ENCODE results near the gene SMARCD2. TPM values are rescaled to one million over a fixed set of nuclear protein-coding genes. Genes with fewer than 3 reads are reported as not detected.

The SMARCD2 gene
- total and polyA plus RNA-seq, 2 experiments from 2014 or later: 39.2 to 40.3 TPM

DNA sequence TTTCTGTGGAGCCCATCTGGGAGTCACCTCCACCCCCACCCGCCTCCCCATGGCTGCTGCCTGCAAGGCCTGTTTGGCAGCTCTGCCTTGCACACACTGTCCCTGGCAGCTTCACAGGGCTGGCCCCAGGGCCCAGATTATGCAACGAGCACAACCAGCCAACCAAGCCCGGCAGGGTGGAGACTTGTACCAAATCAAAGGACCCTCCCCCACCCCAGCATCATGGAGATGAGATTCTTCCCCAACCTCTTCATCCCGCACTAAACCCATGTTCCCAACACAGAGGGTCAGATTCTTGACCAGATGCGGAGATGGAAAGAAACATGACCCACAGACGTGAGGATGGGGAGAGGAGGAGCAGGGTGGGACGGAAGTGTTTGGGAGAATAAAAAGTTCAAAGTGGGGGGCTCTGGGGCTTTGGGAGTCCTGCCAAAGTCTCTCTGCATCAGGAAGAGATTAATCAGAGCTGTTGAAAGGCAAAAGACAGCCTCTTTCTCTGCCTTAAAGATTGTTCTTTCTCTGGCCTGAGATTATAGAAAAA is 3.8 kb downstream of the SMARCD2 start:
- Histone ChIP-seq H3K27me3 (no peaks in the 10 kb centered on the region), H3K9me3 (ENCODE audit: low read depth) (no peaks in the 10 kb centered on the region), H3K36me3 (peaks cover 5% of the 10 kb centered on the region), H3K27ac (peak overlapping the region; percentile 44), H3K4me3 (no peak overlapping the region), H3K4me1 (ENCODE audit: low read depth) (peaks cover 26% of the 10 kb centered on the region)
- DNase-seq (ENCODE audit: low read depth in 1 of 2, low spot score in 1 of 2): peak in 1 of 2 donors; percentile 94
- TF ChIP-seq, protein P1, sequence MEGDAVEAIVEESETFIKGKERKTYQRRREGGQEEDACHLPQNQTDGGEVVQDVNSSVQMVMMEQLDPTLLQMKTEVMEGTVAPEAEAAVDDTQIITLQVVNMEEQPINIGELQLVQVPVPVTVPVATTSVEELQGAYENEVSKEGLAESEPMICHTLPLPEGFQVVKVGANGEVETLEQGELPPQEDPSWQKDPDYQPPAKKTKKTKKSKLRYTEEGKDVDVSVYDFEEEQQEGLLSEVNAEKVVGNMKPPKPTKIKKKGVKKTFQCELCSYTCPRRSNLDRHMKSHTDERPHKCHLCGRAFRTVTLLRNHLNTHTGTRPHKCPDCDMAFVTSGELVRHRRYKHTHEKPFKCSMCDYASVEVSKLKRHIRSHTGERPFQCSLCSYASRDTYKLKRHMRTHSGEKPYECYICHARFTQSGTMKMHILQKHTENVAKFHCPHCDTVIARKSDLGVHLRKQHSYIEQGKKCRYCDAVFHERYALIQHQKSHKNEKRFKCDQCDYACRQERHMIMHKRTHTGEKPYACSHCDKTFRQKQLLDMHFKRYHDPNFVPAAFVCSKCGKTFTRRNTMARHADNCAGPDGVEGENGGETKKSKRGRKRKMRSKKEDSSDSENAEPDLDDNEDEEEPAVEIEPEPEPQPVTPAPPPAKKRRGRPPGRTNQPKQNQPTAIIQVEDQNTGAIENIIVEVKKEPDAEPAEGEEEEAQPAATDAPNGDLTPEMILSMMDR (IDR thresholded peaks at IDR 0.05; ENCODE audit: low read depth, low read length): no peak

DNA sequence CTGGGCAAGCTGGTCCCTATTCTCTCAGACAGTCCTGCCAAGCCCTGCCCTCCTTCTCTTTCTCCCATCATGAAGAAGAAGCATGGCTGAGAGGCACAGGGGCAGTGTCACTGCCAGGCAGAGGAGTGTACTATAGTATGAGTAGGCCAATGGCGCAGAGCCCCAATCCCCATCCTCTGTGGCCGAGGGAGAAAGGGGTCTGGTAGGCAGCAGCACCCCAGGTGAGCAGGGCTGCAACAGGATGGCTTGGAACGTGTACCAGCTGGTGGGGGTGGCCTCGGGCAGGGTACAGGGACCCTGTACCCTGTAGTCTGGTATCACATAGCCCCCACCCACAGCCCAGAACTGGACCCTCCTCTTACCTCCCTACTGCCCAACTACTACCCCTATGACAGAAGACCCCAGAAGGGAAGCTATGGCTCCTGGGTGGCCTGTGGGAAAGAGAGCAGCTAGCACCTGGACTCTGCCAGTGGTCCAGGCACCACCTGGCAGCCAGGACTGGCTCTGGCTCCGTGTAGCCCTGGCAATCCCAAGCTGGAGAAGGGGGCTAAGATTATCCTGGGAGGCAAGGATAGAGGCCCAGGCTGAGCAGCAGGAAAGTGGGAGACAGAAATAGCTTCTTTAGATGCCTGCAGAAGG is 4.4 kb downstream of the SMARCD2 start:
- Histone ChIP-seq H3K36me3 (peaks cover 9% of the 10 kb centered on the region), H3K27me3 (no peaks in the 10 kb centered on the region), H3K4me1 (ENCODE audit: low read depth) (peaks cover 26% of the 10 kb centered on the region), H3K27ac (no peak overlapping the region), H3K4me3 (no peak overlapping the region), H3K9me3 (ENCODE audit: low read depth) (no peaks in the 10 kb centered on the region)
- TF ChIP-seq, protein P1 (IDR thresholded peaks at IDR 0.05; ENCODE audit: low read depth, low read length): no peak
- DNase-seq (ENCODE audit: low read depth in 1 of 2, low spot score in 1 of 2): no peak

DNA sequence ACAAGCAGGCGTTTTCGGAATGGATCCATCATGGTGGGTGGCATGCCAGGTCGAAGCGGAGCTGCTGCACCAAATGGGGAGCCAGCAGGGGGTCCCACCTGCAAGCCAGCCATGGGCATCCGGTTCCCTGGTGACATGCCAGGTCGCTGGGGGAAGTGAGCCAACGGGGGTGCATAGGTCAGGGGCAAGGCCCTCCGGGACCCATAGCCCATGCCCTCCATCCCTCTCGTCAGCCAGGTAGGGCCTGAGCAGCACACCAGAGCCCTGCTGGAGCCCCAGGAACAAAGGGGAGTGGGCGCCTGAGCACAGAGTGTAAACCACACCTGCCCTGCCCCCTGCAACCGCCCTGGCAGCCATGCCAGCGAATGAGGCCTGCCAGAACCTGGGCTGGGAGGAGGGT is 5.0 kb downstream of the SMARCD2 start:
- TF ChIP-seq, protein P1 (IDR thresholded peaks at IDR 0.05; ENCODE audit: low read depth, low read length): no peak
- Histone ChIP-seq H3K4me3 (no peak overlapping the region), H3K27me3 (no peaks in the 10 kb centered on the region), H3K4me1 (ENCODE audit: low read depth) (peaks cover 26% of the 10 kb centered on the region), H3K27ac (no peak overlapping the region), H3K9me3 (ENCODE audit: low read depth) (no peaks in the 10 kb centered on the region), H3K36me3 (peaks cover 12% of the 10 kb centered on the region)
- DNase-seq (ENCODE audit: low read depth in 1 of 2, low spot score in 1 of 2): no peak

- no peak for DNase-seq (ENCODE audit: low read depth in 1 of 2, low spot score in 1 of 2)
- Histone ChIP-seq H3K36me3 (peaks cover 12% of the 10 kb centered on the region), H3K27me3 (no peaks in the 10 kb centered on the region), H3K27ac (no peak overlapping the region), H3K9me3 (ENCODE audit: low read depth) (no peaks in the 10 kb centered on the region), H3K4me3 (no peak overlapping the region), H3K4me1 (ENCODE audit: low read depth) (peaks cover 26% of the 10 kb centered on the region)
- TF ChIP-seq, protein P1 (IDR thresholded peaks at IDR 0.05; ENCODE audit: low read depth, low read length): no peak
These were observed 5.7 kb downstream of the SMARCD2 start for GRCh38 chr17:63836811-63837210.

GRCh38 chr17:63835167-63835720 is 7.2 kb downstream of the SMARCD2 start:
- H3K27me3 ChIP-seq: no peaks in the 10 kb centered on the region
- no peak overlapping the region for H3K4me3 ChIP-seq
- DNase-seq (ENCODE audit: low read depth in 1 of 2, low spot score in 1 of 2): no peak
- TF ChIP-seq, protein P1 (IDR thresholded peaks at IDR 0.05; ENCODE audit: low read depth, low read length): no peak
- peaks cover 12% of the 10 kb centered on the region for H3K4me1 ChIP-seq (ENCODE audit: low read depth)
- H3K27ac ChIP-seq: no peak overlapping the region
- H3K36me3 ChIP-seq: peaks cover 28% of the 10 kb centered on the region
- no peaks in the 10 kb centered on the region for H3K9me3 ChIP-seq (ENCODE audit: low read depth)
